OCI-LY3 (cell line): Measurements from ENCODE around the gene MCRIP2.

Experiments
- EZH2phosphoT487 ChIP-seq: fragments of 200-600 bp; shearing (Covaris generic); IDR thresholded peaks from 2 replicates; pipeline ENCODE4 v1.6.1; 2018; ENCODE audit warnings: antibody characterized with exemption, mixed run types, low read depth
- TF ChIP-seq, protein P1 (sequence below): fragments of 200-600, 300-600 bp; sonication (generic); IDR thresholded peaks from 2 replicates; pipeline ENCODE4 v1.5.1; 2014; ENCODE audit warnings: antibody characterized with exemption, low read length, low read depth

DNA sequence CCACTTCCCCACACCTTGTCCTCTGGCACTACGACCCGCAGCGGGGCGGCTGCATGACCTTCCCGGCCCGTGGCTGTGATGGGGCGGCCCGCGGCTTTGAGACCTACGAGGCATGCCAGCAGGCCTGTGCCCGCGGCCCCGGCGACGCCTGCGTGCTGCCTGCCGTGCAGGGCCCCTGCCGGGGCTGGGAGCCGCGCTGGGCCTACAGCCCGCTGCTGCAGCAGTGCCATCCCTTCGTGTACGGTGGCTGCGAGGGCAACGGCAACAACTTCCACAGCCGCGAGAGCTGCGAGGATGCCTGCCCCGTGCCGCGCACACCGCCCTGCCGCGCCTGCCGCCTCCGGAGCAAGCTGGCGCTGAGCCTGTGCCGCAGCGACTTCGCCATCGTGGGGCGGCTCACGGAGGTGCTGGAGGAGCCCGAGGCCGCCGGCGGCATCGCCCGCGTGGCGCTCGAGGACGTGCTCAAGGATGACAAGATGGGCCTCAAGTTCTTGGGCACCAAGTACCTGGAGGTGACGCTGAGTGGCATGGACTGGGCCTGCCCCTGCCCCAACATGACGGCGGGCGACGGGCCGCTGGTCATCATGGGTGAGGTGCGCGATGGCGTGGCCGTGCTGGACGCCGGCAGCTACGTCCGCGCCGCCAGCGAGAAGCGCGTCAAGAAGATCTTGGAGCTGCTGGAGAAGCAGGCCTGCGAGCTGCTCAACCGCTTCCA, 8.1 kb upstream of the MCRIP2 start:
- TF ChIP-seq, protein P1, sequence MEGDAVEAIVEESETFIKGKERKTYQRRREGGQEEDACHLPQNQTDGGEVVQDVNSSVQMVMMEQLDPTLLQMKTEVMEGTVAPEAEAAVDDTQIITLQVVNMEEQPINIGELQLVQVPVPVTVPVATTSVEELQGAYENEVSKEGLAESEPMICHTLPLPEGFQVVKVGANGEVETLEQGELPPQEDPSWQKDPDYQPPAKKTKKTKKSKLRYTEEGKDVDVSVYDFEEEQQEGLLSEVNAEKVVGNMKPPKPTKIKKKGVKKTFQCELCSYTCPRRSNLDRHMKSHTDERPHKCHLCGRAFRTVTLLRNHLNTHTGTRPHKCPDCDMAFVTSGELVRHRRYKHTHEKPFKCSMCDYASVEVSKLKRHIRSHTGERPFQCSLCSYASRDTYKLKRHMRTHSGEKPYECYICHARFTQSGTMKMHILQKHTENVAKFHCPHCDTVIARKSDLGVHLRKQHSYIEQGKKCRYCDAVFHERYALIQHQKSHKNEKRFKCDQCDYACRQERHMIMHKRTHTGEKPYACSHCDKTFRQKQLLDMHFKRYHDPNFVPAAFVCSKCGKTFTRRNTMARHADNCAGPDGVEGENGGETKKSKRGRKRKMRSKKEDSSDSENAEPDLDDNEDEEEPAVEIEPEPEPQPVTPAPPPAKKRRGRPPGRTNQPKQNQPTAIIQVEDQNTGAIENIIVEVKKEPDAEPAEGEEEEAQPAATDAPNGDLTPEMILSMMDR = no peak
- no peak for TF ChIP-seq EZH2phosphoT487
